ENCODE data around the gene DCAKD.

The DCAKD gene, protein sequence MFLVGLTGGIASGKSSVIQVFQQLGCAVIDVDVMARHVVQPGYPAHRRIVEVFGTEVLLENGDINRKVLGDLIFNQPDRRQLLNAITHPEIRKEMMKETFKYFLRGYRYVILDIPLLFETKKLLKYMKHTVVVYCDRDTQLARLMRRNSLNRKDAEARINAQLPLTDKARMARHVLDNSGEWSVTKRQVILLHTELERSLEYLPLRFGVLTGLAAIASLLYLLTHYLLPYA

DNA sequence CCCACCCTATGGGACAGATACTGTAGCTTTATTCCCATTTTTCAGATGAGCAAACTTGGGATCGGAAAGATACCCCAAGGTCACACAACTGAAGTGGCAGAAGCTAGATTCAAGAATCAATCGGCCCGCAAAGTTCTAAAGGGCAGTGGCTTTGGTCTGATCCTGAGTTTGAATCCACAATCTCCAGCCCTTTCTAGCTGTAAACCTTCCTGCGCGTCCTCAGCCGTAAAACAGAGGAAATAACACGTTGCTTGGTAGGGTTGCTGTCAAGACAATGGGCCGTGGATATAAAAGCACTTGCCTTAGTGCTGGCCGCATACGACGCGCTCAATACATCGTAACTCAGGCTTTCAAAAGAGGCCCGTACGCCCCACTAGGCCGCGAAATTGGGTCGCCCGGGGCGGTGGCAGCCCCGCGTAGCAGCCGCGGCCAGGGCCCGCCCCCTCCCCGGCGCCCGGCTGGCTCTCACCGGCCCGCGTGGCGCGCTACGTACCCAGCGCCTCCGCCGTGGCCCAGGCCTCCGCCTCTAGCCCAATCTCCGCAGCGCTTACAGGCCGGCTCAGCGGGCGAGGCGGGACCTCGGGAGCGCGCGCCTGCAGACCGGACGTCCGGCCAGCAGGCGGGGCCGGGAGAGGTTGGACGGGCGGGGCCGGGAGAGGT is at the start of gene DCAKD:
Gene DCAKD (minus strand): TSS at position 573 of the 660 bp plus-strand sequence. CDS start 16,747 bp downstream, outside the sequence.
- TF ChIP-seq, protein P1, sequence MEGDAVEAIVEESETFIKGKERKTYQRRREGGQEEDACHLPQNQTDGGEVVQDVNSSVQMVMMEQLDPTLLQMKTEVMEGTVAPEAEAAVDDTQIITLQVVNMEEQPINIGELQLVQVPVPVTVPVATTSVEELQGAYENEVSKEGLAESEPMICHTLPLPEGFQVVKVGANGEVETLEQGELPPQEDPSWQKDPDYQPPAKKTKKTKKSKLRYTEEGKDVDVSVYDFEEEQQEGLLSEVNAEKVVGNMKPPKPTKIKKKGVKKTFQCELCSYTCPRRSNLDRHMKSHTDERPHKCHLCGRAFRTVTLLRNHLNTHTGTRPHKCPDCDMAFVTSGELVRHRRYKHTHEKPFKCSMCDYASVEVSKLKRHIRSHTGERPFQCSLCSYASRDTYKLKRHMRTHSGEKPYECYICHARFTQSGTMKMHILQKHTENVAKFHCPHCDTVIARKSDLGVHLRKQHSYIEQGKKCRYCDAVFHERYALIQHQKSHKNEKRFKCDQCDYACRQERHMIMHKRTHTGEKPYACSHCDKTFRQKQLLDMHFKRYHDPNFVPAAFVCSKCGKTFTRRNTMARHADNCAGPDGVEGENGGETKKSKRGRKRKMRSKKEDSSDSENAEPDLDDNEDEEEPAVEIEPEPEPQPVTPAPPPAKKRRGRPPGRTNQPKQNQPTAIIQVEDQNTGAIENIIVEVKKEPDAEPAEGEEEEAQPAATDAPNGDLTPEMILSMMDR (IDR thresholded peaks at IDR 0.05), result peak; percentile 73
- no peaks in the 10 kb centered on the region for H3K9me3 ChIP-seq
- peak within 1 kb of the TSS; percentile 76 to 79 for H3K4me3 ChIP-seq (ENCODE audit: low read depth in 1 of 2, low read length in 1 of 2)
- H3K36me3 ChIP-seq, result no peaks in the 10 kb centered on the region
- peaks cover 18 to 20% of the 10 kb centered on the region in 2 experiments for H3K4me1 ChIP-seq (ENCODE audit: control insufficient read depth in 1 of 2, insufficient read depth in 1 of 2, low read depth in 1 of 2, low read length in 1 of 2)
- H3K27ac ChIP-seq, result peak within 1 kb of the TSS; percentile 85
- H3K27me3 ChIP-seq, result no peaks in the 10 kb centered on the region

DNA sequence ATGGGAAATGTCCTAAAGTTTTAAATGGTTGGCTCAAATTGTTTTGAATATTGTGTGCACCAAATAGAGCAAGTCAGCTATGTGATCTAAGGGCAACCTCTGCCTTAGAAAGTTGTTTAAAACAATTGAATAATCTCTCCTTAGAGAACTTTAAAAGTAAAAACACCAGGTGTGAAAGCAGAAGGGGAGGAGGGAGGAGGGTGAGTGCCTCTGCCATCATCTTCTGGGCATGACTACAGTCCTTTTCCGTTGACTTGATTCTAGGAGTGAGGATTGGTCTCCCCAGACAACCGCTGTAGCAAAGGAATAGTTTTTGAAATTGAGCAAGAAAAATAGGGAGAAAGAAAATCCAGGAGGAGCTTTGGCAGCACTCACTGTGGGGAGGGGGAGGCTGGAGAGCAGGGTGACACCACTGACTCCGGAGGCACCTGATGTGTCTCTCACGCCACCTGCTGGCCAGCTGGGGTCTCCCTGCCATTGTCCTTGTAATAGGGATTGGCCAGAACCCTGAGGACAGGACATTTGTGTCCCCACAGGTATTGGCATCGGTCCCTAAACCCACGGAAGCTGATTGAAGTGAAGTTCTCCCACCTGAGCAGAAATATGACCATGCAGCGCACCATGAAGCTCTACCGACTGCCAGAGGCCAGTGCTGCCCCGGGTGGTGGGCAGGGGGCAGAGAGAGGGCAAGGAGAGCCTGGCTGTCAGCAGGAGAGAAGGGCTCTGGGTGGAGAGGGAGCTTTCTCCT is 47.6 kb upstream of the DCAKD start:
- Histone ChIP-seq H3K9me3 (no peaks in the 10 kb centered on the region), H3K4me1 (ENCODE audit: control insufficient read depth in 1 of 2, insufficient read depth in 1 of 2, low read depth in 1 of 2, low read length in 1 of 2) (no peaks in the 10 kb centered on the region), H3K4me3 (ENCODE audit: low read depth in 1 of 2, low read length in 1 of 2) (no peak overlapping the region), H3K36me3 (peaks cover 97% of the 10 kb centered on the region), H3K27ac (no peak overlapping the region), H3K27me3 (no peaks in the 10 kb centered on the region)
- TF ChIP-seq, protein P1 (IDR thresholded peaks at IDR 0.05), result peak; percentile 75

DNA sequence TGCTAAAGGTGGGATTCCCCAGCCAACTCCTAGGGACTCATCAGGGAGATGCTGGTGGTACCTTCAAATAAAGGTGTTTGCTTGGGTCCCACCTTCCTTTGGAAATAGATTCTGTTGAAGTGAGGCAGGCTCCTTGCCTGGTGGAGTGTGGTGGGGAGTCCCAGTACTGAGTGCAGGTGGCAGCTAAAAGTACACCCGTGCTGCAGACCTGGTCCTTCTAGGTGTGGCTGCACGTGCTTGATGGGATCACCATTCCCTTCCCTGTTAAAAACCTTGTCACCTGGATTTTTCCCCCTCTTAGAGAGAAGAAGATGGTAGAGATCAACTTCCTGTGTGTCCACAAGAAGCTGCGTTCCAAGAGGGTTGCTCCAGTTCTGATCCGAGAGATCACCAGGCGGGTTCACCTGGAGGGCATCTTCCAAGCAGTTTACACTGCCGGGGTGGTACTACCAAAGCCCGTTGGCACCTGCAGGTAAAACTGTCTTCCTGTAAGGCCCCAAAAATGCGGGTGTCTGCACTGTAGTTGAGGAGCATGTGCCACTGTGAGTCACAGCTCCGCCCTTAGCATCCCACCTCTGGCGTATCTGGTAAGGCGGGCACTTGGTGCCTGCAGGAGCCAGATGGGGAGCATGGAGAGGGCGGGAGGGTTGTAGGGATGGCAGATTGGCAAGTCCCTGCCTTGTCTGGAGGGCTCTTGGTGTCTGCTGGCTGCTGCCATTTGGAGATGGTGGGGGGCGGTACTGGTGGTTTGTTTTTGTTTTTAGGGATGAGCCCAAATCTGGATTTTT is 46.8 kb upstream of the DCAKD start:
- H3K27ac ChIP-seq, result no peak overlapping the region
- TF ChIP-seq, protein P1 (IDR thresholded peaks at IDR 0.05), result no peak
- no peaks in the 10 kb centered on the region for H3K27me3 ChIP-seq
- no peaks in the 10 kb centered on the region for H3K9me3 ChIP-seq
- H3K36me3 ChIP-seq, result peaks cover 97% of the 10 kb centered on the region
- H3K4me1 ChIP-seq (ENCODE audit: control insufficient read depth in 1 of 2, insufficient read depth in 1 of 2, low read depth in 1 of 2, low read length in 1 of 2), result no peaks in the 10 kb centered on the region
- H3K4me3 ChIP-seq (ENCODE audit: low read depth in 1 of 2, low read length in 1 of 2), result no peak overlapping the region

DNA sequence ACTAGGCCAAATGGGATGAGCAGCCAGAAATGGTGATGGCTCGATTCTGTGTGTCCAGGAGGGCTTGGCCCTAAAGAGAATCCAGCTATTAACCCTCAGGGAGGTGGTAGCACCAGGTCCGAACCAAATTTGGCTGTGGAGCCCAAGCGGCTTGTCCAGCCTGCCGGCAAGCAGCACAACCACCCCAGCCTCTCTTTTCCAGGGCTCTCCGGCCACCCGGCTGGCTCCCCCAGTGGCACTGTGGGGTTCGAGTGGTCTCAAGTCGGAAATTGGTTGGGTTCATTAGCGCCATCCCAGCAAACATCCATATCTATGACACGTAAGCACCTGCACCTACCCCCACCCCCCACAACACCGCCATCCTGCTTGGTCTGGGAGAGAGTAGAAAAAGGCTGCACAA is 45.5 kb upstream of the DCAKD start:
- TF ChIP-seq, protein P1 (IDR thresholded peaks at IDR 0.05), result no peak
- Histone ChIP-seq H3K4me1 (ENCODE audit: control insufficient read depth in 1 of 2, insufficient read depth in 1 of 2, low read depth in 1 of 2, low read length in 1 of 2) (no peaks in the 10 kb centered on the region), H3K27me3 (no peaks in the 10 kb centered on the region), H3K27ac (no peak overlapping the region), H3K36me3 (peaks cover 95% of the 10 kb centered on the region), H3K4me3 (ENCODE audit: low read depth in 1 of 2, low read length in 1 of 2) (no peak overlapping the region), H3K9me3 (no peaks in the 10 kb centered on the region)

DNA sequence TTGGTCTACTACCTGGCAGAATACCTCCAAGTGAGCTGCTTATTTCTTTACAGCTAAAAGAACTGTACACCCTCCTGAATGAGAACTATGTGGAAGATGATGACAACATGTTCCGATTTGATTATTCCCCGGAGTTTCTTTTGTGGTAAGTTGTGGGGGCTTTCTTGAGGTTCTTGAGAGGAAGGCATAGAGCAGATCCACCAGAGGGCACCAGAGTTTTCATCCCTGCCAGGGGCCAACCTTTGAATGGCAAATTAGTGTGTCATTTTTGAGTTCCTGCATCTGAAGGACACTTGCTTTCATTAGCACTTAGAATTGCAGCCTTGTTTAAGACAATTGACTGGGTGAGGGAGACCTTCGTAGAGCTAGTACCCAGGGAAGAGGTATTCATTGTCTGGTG is 44.7 kb upstream of the DCAKD start:
- H3K27me3 ChIP-seq, result no peaks in the 10 kb centered on the region
- H3K27ac ChIP-seq, result no peak overlapping the region
- TF ChIP-seq, protein P1 (IDR thresholded peaks at IDR 0.05), result no peak
- no peaks in the 10 kb centered on the region for H3K4me1 ChIP-seq (ENCODE audit: control insufficient read depth in 1 of 2, insufficient read depth in 1 of 2, low read depth in 1 of 2, low read length in 1 of 2)
- H3K4me3 ChIP-seq (ENCODE audit: low read depth in 1 of 2, low read length in 1 of 2), result no peak overlapping the region
- H3K36me3 ChIP-seq, result peaks cover 95% of the 10 kb centered on the region
- no peaks in the 10 kb centered on the region for H3K9me3 ChIP-seq
